ENCODE data around the gene TRPT1.
"Not testable (repeated sequence)": the region's sequence is repeated elsewhere in the genome, so short reads cannot be mapped to it uniquely, and the experiment has no call there.

Gene TRPT1

GRCh38 chr11:64258356-64258755, 32.4 kb upstream of the TRPT1 start:
- no peak for DNase-seq

- no peak for DNase-seq
Measured at GRCh38 chr11:64256300-64256699, 30.3 kb upstream of the TRPT1 start.

GRCh38 chr11:64255135-64256128, 29.4 kb upstream of the TRPT1 start:
- no peak for DNase-seq

- DNase-seq = no peak
Measured at GRCh38 chr11:64254326-64254725, 28.3 kb upstream of the TRPT1 start.

- no peak for DNase-seq
Measured at GRCh38 chr11:64253481-64253880, 27.5 kb upstream of the TRPT1 start.

GRCh38 chr11:64253043-64253442, 27.1 kb upstream of the TRPT1 start:
- DNase-seq = no peak

GRCh38 chr11:64252003-64252872, 26.3 kb upstream of the TRPT1 start:
- DNase-seq = no peak

- no peak for DNase-seq
Measured at GRCh38 chr11:64251753-64252002, 25.7 kb upstream of the TRPT1 start.

GRCh38 chr11:64251016-64251752, 25.2 kb upstream of the TRPT1 start, which contains the start of gene PLCB3:
Gene PLCB3 (plus strand): TSS chr11:64251530. CDS start chr11:64251650, 120 bp downstream.
- peak in 1 of 2 donors; percentile 53 for DNase-seq

- DNase-seq = no peak
Measured at GRCh38 chr11:64250415-64251015, 24.5 kb upstream of the TRPT1 start.

GRCh38 chr11:64249563-64250414, 23.8 kb upstream of the TRPT1 start:
- DNase-seq = no peak

GRCh38 chr11:64249038-64249437, 23.1 kb upstream of the TRPT1 start:
- no peak for DNase-seq

GRCh38 chr11:64248578-64248977, 22.6 kb upstream of the TRPT1 start:
- DNase-seq = no peak

- no peak for DNase-seq
Measured at GRCh38 chr11:64247729-64248531, 21.9 kb upstream of the TRPT1 start.

- DNase-seq = peak; percentile 54 to 66
Measured at GRCh38 chr11:64246871-64247728, 21.1 kb upstream of the TRPT1 start, which contains the start of gene PPP1R14B. Gene PPP1R14B (minus strand): TSS chr11:64246943. CDS start chr11:64246673, 270 bp downstream.

GRCh38 chr11:64246621-64246870, 20.6 kb upstream of the TRPT1 start:
- not testable (repeated sequence) for DNase-seq

GRCh38 chr11:64245797-64246620, 20.0 kb upstream of the TRPT1 start:
- DNase-seq = peak; percentile 49 to 91

- DNase-seq = peak in 1 of 2 donors; percentile 91
Measured at GRCh38 chr11:64245401-64245796, 19.4 kb upstream of the TRPT1 start.

GRCh38 chr11:64244966-64245365, 19.0 kb upstream of the TRPT1 start:
- DNase-seq = no peak
